ENCODE results near the gene ZBTB22.

ZBTB22 gene

DNA sequence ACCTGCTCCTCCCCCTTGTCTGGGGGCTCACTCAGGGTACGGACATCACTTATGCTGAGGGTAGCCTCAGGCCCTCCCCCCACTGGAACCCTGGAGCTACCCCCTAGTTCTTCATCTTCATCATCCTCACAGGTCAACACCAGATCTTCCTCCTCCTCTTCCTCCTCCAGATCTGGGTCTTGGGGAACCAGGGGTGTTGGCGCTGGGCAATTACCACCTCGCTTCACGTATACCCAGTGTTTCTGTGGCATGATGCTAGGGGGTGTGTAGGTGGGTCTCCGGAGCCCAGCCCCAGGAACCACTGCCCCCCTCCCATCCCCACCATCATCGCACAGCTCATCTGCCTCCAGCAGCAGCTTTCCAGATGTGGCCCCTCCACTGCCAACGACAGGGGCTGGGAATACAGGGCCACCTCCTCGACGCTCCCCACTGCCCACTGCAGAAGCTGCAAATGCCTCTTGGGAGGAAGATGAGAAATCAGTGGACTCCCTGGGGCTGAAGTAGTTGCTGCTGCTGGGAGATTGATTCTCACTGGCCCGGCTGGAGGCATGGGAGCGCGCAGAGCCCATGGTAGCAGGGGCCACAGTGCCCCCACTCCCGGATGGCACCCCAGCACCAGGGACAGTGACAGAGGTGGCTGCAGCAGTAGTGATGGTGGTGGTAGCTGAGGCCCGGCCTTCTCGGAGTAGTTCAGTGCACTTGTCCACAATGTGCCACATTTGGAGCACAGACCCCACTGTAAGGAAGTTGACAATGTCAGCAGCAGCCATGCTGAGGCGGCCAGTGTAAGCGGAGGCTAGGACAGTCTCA lies 1.5 kb downstream of the ZBTB22 start:
- Histone ChIP-seq H3K9me3 (ENCODE audit: control insufficient read depth in 5 of 5, low read length in 5 of 5) (no peaks in the 10 kb centered on the region), H3K4me1 (ENCODE audit: control insufficient read depth in 5 of 5, insufficient read depth in 5 of 5, low read length in 5 of 5) (peaks cover 21 to 75% (median 72%) of the 10 kb centered on the region in 5 donors), H3K9ac (ENCODE audit: low read length in 5 of 5) (no peak overlapping the region), H3K27me3 (ENCODE audit: control insufficient read depth in 5 of 5, insufficient read depth in 4 of 5, low read length in 5 of 5) (no peaks in the 10 kb centered on the region), H3K27ac (ENCODE audit: low read depth, low read length) (peak overlapping the region; percentile 96), H3K4me3 (ENCODE audit: low read depth in 1 of 5, low read length in 5 of 5) (no peak overlapping the region), H3K36me3 (ENCODE audit: control insufficient read depth in 5 of 5, insufficient read depth in 5 of 5, low read length in 5 of 5) (peaks cover 0 to 32% (median 28%) of the 10 kb centered on the region in 5 donors)

GRCh38 chr6:33314943-33315792 lies 2.4 kb downstream of the ZBTB22 start:
- peak overlapping the region in 1 of 5 donors; percentile 51 for H3K9ac ChIP-seq (ENCODE audit: low read length in 5 of 5)
- no peaks in the 10 kb centered on the region for H3K9me3 ChIP-seq (ENCODE audit: control insufficient read depth in 5 of 5, low read length in 5 of 5)
- H3K27ac ChIP-seq (ENCODE audit: low read depth, low read length): peak overlapping the region; percentile 96
- peak overlapping the region; percentile 92 to 99 (median 94) for H3K4me3 ChIP-seq (ENCODE audit: low read depth in 1 of 5, low read length in 5 of 5)
- no peaks in the 10 kb centered on the region for H3K27me3 ChIP-seq (ENCODE audit: control insufficient read depth in 5 of 5, insufficient read depth in 4 of 5, low read length in 5 of 5)
- peaks cover 0 to 28% (median 21%) of the 10 kb centered on the region in 5 donors for H3K36me3 ChIP-seq (ENCODE audit: control insufficient read depth in 5 of 5, insufficient read depth in 5 of 5, low read length in 5 of 5)
- H3K4me1 ChIP-seq (ENCODE audit: control insufficient read depth in 5 of 5, insufficient read depth in 5 of 5, low read length in 5 of 5): peaks cover 17 to 67% (median 64%) of the 10 kb centered on the region in 5 donors

DNA sequence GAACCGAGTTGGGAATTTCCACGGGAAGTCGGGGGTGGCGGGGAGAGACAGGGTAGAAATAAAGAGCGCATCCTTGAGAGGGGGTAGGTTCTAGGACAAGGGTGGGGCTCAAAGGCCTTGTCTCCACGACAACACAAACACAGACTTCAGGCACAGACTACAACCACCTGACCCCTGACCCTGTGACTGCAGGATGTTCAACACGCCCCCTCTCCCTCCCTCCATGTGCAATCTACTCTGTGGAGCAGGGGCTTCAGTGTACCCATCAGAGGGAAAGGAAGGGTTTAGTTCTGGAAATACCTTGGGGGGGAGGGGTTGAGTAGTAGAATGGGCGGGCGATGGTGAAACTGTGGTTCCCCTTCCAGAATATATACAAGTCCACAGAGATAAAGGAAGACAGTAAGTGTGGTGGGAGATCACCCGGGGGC lies 3.0 kb downstream of the ZBTB22 start:
- Histone ChIP-seq H3K27me3 (ENCODE audit: control insufficient read depth in 5 of 5, insufficient read depth in 4 of 5, low read length in 5 of 5) (no peaks in the 10 kb centered on the region), H3K4me3 (ENCODE audit: low read depth in 1 of 5, low read length in 5 of 5) (peak overlapping the region; percentile 92 to 99 (median 94)), H3K4me1 (ENCODE audit: control insufficient read depth in 5 of 5, insufficient read depth in 5 of 5, low read length in 5 of 5) (peaks cover 13 to 62% (median 58%) of the 10 kb centered on the region in 5 donors), H3K9ac (ENCODE audit: low read length in 5 of 5) (peak overlapping the region in 3 of 5 donors; percentile 51 to 97 (median 56)), H3K27ac (ENCODE audit: low read depth, low read length) (peak overlapping the region; percentile 96), H3K9me3 (ENCODE audit: control insufficient read depth in 5 of 5, low read length in 5 of 5) (no peaks in the 10 kb centered on the region), H3K36me3 (ENCODE audit: control insufficient read depth in 5 of 5, insufficient read depth in 5 of 5, low read length in 5 of 5) (peaks cover 0 to 22% (median 14%) of the 10 kb centered on the region in 5 donors)

- H3K9ac ChIP-seq (ENCODE audit: low read length in 5 of 5): peak within 1 kb of the TSS; percentile 87 to 100 (median 94)
- H3K36me3 ChIP-seq (ENCODE audit: control insufficient read depth in 5 of 5, insufficient read depth in 5 of 5, low read length in 5 of 5): peaks cover 0 to 16% (median 8%) of the 10 kb centered on the region in 5 donors
- peak within 1 kb of the TSS; percentile 92 to 99 (median 94) for H3K4me3 ChIP-seq (ENCODE audit: low read depth in 1 of 5, low read length in 5 of 5)
- H3K9me3 ChIP-seq (ENCODE audit: control insufficient read depth in 5 of 5, low read length in 5 of 5): no peaks in the 10 kb centered on the region
- peaks cover 13 to 57% (median 53%) of the 10 kb centered on the region in 5 donors for H3K4me1 ChIP-seq (ENCODE audit: control insufficient read depth in 5 of 5, insufficient read depth in 5 of 5, low read length in 5 of 5)
- H3K27ac ChIP-seq (ENCODE audit: low read depth, low read length): peak within 1 kb of the TSS; percentile 96
- no peaks in the 10 kb centered on the region for H3K27me3 ChIP-seq (ENCODE audit: control insufficient read depth in 5 of 5, insufficient read depth in 4 of 5, low read length in 5 of 5)
Observed at GRCh38 chr6:33313709-33314514, 3.6 kb downstream of the ZBTB22 start, which contains the start of gene TAPBP. Gene TAPBP (minus strand): TSS chr6:33314078. CDS start chr6:33314041, 37 bp downstream.

GRCh38 chr6:33313105-33313708 lies 4.3 kb downstream of the ZBTB22 start:
- Histone ChIP-seq H3K4me3 (ENCODE audit: low read depth in 1 of 5, low read length in 5 of 5) (peak overlapping the region; percentile 92 to 99 (median 94)), H3K4me1 (ENCODE audit: control insufficient read depth in 5 of 5, insufficient read depth in 5 of 5, low read length in 5 of 5) (peaks cover 13 to 50% (median 46%) of the 10 kb centered on the region in 5 donors), H3K27ac (ENCODE audit: low read depth, low read length) (peak overlapping the region; percentile 96), H3K9ac (ENCODE audit: low read length in 5 of 5) (peak overlapping the region; percentile 87 to 100 (median 94)), H3K36me3 (ENCODE audit: control insufficient read depth in 5 of 5, insufficient read depth in 5 of 5, low read length in 5 of 5) (peaks cover 0 to 15% (median 9%) of the 10 kb centered on the region in 5 donors), H3K27me3 (ENCODE audit: control insufficient read depth in 5 of 5, insufficient read depth in 4 of 5, low read length in 5 of 5) (no peaks in the 10 kb centered on the region), H3K9me3 (ENCODE audit: control insufficient read depth in 5 of 5, low read length in 5 of 5) (no peaks in the 10 kb centered on the region)

- Histone ChIP-seq H3K27ac (ENCODE audit: low read depth, low read length) (peak overlapping the region; percentile 96), H3K9ac (ENCODE audit: low read length in 5 of 5) (peak overlapping the region; percentile 87 to 100 (median 94)), H3K4me1 (ENCODE audit: control insufficient read depth in 5 of 5, insufficient read depth in 5 of 5, low read length in 5 of 5) (peaks cover 10 to 48% (median 44%) of the 10 kb centered on the region in 5 donors), H3K9me3 (ENCODE audit: control insufficient read depth in 5 of 5, low read length in 5 of 5) (no peaks in the 10 kb centered on the region), H3K4me3 (ENCODE audit: low read depth in 1 of 5, low read length in 5 of 5) (peak overlapping the region; percentile 92 to 99 (median 94)), H3K27me3 (ENCODE audit: control insufficient read depth in 5 of 5, insufficient read depth in 4 of 5, low read length in 5 of 5) (no peaks in the 10 kb centered on the region), H3K36me3 (ENCODE audit: control insufficient read depth in 5 of 5, insufficient read depth in 5 of 5, low read length in 5 of 5) (peaks cover 0 to 15% (median 10%) of the 10 kb centered on the region in 5 donors)
Observed at GRCh38 chr6:33312361-33313104, 5.0 kb downstream of the ZBTB22 start.

DNA sequence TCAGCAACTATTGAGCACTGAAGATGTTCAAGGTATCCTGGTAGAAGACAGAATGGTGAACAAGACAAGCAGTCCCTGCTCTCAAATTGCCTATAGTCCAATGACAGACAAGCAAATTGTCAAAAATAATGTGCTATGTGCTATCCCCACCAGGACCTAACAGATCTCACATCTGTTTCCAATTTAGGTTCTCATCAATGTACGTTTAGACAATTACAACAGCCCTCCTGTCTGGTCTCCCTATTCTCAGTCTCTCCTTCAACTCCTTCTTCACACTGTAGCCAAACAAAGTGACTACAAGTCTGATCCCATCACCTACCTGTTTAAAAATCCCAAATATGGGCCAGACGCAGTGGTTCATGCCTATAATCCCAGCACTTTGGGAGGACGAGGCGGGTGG lies 11.2 kb downstream of the ZBTB22 start:
- no peak overlapping the region for H3K27ac ChIP-seq (ENCODE audit: low read depth, low read length)
- H3K27me3 ChIP-seq (ENCODE audit: control insufficient read depth in 5 of 5, insufficient read depth in 4 of 5, low read length in 5 of 5): no peaks in the 10 kb centered on the region
- no peaks in the 10 kb centered on the region for H3K9me3 ChIP-seq (ENCODE audit: control insufficient read depth in 5 of 5, low read length in 5 of 5)
- peaks cover 0 to 14% (median 4%) of the 10 kb centered on the region in 5 donors for H3K4me1 ChIP-seq (ENCODE audit: control insufficient read depth in 5 of 5, insufficient read depth in 5 of 5, low read length in 5 of 5)
- H3K9ac ChIP-seq (ENCODE audit: low read length in 5 of 5): no peak overlapping the region
- peaks cover 0 to 38% (median 30%) of the 10 kb centered on the region in 5 donors for H3K36me3 ChIP-seq (ENCODE audit: control insufficient read depth in 5 of 5, insufficient read depth in 5 of 5, low read length in 5 of 5)
- no peak overlapping the region for H3K4me3 ChIP-seq (ENCODE audit: low read depth in 1 of 5, low read length in 5 of 5)

DNA sequence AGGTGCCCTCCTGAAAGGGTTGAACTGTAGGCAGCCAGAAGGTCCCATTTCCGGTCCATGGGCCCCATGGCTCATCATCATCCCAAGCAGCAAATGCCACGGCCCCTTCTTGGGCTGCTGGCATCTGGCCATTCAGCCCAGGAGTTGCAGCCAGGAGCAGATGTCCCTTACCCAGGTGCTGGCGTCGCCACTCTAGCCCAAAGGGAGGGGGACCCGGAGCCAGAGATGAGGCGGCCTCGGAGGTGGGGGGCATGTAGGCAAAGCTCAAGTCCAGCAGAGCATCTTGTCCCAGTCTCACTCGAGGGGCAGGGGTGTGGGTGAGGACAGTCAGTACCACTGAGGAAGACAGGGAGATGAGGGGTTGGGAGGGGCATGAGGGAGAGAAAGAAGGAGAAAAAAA lies 12.5 kb downstream of the ZBTB22 start:
- Histone ChIP-seq H3K27me3 (ENCODE audit: control insufficient read depth in 5 of 5, insufficient read depth in 4 of 5, low read length in 5 of 5) (no peaks in the 10 kb centered on the region), H3K4me1 (ENCODE audit: control insufficient read depth in 5 of 5, insufficient read depth in 5 of 5, low read length in 5 of 5) (peaks cover 1 to 24% (median 11%) of the 10 kb centered on the region in 5 donors), H3K4me3 (ENCODE audit: low read depth in 1 of 5, low read length in 5 of 5) (no peak overlapping the region), H3K9ac (ENCODE audit: low read length in 5 of 5) (no peak overlapping the region), H3K27ac (ENCODE audit: low read depth, low read length) (no peak overlapping the region), H3K9me3 (ENCODE audit: control insufficient read depth in 5 of 5, low read length in 5 of 5) (no peaks in the 10 kb centered on the region), H3K36me3 (ENCODE audit: control insufficient read depth in 5 of 5, insufficient read depth in 5 of 5, low read length in 5 of 5) (peaks cover 0 to 33% (median 30%) of the 10 kb centered on the region in 5 donors)

All from subcutaneous abdominal adipose tissue (tissue), 5 donors.